ENCODE results near the gene SARS2.

Gene SARS2

DNA sequence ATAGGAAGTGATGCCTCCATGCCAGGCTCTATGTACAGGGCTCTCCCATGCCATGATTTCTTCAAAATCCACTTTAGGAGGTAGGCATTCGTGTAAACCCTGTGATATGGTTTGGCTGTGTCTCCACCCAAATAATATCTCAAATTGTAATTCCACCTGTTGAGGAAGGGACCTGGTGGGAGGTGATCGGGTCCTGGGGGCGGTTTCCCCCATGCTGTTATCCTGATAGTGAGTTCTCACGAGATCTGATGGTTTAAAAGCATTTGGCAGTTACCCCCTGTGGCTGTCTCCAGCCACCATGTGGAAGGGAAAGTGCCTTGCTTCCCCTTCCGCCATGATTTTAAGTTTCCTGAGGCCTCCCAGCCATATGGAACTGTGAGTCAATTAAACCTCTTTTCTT is 8.1 kb downstream of the SARS2 start:
- in situ Hi-C loops (cut with MboI; ENCODE audit: low pct_unique_long_range_greater_than_20kb, low sequenced_read_pairs, unreplicated experiment) = loop anchor here (25.0 kb wide), 1 partner anchor 185 kb away; the partner anchor contains the start of gene CAPN12
- TF ChIP-seq, protein P1, sequence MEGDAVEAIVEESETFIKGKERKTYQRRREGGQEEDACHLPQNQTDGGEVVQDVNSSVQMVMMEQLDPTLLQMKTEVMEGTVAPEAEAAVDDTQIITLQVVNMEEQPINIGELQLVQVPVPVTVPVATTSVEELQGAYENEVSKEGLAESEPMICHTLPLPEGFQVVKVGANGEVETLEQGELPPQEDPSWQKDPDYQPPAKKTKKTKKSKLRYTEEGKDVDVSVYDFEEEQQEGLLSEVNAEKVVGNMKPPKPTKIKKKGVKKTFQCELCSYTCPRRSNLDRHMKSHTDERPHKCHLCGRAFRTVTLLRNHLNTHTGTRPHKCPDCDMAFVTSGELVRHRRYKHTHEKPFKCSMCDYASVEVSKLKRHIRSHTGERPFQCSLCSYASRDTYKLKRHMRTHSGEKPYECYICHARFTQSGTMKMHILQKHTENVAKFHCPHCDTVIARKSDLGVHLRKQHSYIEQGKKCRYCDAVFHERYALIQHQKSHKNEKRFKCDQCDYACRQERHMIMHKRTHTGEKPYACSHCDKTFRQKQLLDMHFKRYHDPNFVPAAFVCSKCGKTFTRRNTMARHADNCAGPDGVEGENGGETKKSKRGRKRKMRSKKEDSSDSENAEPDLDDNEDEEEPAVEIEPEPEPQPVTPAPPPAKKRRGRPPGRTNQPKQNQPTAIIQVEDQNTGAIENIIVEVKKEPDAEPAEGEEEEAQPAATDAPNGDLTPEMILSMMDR (IDR thresholded peaks at IDR 0.05; ENCODE audit: extremely low read depth, insufficient read depth, missing control alignments) = no peak
- DNase-seq (ENCODE audit: low spot score) = no peak

DNA sequence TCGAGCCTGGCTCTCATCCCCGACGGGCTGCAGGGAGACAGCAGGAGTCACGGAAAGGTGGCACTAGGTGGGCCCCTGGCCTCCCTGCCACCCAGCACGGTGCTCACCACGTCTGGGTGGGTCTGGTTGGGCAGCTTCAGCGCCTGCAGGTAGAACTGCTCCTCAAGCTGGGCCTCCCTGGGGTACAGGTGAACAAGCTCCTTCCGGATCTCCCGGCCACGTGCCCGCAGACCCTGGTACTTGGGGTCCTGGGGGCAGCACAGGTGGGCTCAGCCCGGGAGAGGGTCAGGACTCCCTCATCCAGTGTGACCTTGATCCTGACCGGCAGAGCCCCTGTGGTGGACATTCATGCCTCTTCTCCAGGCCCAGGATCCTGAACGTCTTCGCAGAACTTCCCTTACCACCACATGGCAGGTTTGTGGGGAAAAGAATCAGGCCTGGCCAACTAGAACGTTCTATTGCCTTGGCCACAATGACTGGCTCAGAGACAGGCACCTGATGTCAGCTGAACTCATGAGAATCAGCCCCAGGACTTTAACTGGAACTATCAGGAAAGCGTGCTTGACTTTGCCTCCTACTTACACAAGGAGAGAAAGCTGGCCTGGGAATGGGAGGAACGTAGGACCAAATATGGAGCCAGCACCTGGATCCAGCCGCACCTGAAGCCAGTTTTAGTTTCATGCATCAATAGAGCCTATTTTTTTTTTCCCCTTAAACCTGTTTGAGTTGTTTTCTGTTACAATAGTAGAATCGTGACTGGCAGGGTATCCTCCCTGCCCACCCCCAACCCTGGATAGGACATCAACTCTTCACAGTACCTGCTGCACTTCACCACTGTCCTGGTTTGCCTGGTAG is 8.9 kb downstream of the SARS2 start:
- TF ChIP-seq, protein P1 (IDR thresholded peaks at IDR 0.05; ENCODE audit: extremely low read depth, insufficient read depth, missing control alignments) = no peak
- no peak for DNase-seq (ENCODE audit: low spot score)
- in situ Hi-C loops (cut with MboI; ENCODE audit: low pct_unique_long_range_greater_than_20kb, low sequenced_read_pairs, unreplicated experiment) = loop anchor here (25.0 kb wide), 1 partner anchor 184 kb away; the partner anchor contains the start of gene CAPN12

- in situ Hi-C loops (cut with MboI; ENCODE audit: low pct_unique_long_range_greater_than_20kb, low sequenced_read_pairs, unreplicated experiment) = loop anchor here (25.0 kb wide), 1 partner anchor 184 kb away; the partner anchor contains the start of gene CAPN12
- TF ChIP-seq, protein P1 (IDR thresholded peaks at IDR 0.05; ENCODE audit: extremely low read depth, insufficient read depth, missing control alignments) = no peak
- no peak for DNase-seq (ENCODE audit: low spot score)
These were observed 9.8 kb downstream of the SARS2 start for GRCh38 chr19:38920602-38921419.

DNA sequence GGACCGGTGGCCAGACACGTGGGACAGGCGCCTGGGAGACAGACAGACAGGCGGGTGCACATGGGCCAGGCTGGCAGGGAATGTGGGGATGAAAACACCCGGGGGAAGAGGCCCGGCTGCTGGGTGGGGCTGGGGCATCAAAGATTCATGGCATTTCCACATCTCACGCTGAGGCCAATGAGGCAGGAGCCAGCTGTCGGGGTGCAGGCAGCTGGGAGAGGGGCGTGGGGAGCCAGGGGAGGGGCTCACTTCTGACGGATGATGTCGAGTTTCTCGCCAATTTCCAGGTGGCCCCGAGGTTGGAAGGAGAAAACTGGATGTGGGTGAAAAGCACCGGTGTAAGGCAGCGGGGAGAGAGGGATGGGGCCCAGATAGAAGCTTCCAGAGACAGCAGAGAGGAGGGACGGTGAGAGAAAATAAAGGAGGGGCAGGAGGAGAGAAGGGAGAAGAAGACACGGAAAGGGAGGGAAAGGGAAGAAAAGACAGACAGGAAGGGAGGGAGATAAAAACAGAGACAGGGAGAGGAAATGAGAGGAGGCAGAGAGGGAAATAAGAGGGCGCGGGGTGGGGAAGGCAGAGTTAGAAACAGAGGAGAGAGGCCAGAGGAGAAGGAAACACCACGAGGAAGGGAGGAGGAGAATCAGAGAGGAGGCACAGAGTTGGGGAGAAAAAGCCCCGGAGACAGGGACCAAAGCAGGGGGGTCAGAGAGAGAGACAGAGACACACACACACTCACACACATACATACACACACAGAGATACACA is 10.5 kb downstream of the SARS2 start:
- in situ Hi-C loops (cut with MboI; ENCODE audit: low pct_unique_long_range_greater_than_20kb, low sequenced_read_pairs, unreplicated experiment) = loop anchor here (25.0 kb wide), 1 partner anchor 183 kb away; the partner anchor contains the start of gene CAPN12
- no peak for DNase-seq (ENCODE audit: low spot score)
- TF ChIP-seq, protein P1 (IDR thresholded peaks at IDR 0.05; ENCODE audit: extremely low read depth, insufficient read depth, missing control alignments) = no peak

DNA sequence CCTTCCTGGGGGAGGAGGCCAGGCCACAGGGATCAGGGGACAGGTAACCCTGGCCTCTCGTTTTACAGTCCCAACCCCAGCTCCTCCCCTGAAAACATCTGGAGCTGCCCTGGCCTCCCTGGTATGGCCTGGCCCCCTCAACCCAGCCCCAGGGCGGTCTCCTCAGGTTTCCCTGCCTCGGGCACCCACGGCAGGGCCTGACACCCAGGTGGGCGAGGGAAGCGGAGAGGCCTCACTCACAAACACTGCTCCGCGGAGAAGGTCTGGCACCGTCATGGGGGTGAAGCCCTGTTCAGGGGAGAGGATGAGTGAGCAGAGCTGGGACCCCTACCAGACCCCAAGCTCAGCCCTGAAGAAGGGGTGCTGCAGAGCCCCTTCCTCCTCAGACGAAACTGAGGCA is 12.0 kb downstream of the SARS2 start:
- in situ Hi-C loops (cut with MboI; ENCODE audit: low pct_unique_long_range_greater_than_20kb, low sequenced_read_pairs, unreplicated experiment) = loop anchor here (25.0 kb wide), 1 partner anchor 181 kb away; the partner anchor contains the start of gene CAPN12
- TF ChIP-seq, protein P1 (IDR thresholded peaks at IDR 0.05; ENCODE audit: extremely low read depth, insufficient read depth, missing control alignments) = no peak
- no peak for DNase-seq (ENCODE audit: low spot score)
